HG03139 (cell line): ENCODE data around the gene PPP1R11.
"Not testable (repeated sequence)": the region's sequence is repeated elsewhere in the genome, so short reads cannot be mapped to it uniquely, and the experiment has no call there.

Experiments
- ATAC-seq: cut with Tn5 transposase; IDR thresholded peaks from one replicate; pipeline ENCODE4 v1.9.1; 2021; ENCODE audit not compliant: unreplicated experiment

The PPP1R11 gene

GRCh38 chr6:30093951-30094661, 27.1 kb downstream of the PPP1R11 start:
- ATAC-seq = no peak

GRCh38 chr6:30096829-30097228, 29.8 kb downstream of the PPP1R11 start:
- ATAC-seq = no peak

DNA sequence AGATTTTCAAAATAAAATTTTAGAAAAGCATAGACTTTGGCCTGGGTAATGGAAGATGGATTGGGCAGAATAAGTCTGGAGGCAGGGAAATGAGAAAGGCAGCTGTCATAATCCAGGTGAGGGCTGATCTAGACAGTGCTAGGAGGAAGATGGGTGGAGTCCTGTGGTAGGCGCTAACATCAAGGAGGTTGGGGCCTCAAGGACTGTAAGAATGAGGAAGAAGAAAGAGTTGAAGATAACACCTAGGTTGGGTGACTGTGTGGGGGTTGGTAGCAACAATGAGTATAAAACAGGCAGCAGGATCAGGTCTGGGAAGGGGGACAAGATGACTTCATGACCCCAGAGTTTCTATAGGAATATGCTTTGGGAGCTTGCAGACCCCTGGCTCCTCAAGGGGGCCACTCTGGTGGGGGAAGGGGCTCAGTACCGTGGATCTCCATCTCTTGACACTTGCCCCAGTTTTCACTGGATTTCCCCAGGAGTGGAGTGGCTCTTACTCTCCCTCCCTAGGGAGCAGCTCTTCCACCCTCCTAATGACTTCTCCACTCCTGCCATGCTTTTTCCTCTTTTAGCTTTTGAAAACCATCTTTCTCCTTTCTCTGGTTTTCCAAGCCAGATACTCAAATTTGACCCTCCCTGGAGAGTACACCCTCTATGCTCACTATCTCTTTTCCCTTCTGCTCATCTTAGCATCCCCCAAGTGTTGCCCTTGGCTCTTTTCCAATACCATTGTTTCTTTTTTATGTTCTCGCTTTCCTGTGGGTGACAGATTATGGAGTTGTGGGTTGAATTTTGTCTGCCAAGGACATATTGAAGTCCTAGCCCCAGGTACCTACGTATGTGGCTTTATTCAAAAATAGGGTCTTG, 31.1 kb downstream of the PPP1R11 start:
- ATAC-seq = no peak

- ATAC-seq = no peak
These were observed 33.2 kb downstream of the PPP1R11 start for GRCh38 chr6:30100154-30100553.

DNA sequence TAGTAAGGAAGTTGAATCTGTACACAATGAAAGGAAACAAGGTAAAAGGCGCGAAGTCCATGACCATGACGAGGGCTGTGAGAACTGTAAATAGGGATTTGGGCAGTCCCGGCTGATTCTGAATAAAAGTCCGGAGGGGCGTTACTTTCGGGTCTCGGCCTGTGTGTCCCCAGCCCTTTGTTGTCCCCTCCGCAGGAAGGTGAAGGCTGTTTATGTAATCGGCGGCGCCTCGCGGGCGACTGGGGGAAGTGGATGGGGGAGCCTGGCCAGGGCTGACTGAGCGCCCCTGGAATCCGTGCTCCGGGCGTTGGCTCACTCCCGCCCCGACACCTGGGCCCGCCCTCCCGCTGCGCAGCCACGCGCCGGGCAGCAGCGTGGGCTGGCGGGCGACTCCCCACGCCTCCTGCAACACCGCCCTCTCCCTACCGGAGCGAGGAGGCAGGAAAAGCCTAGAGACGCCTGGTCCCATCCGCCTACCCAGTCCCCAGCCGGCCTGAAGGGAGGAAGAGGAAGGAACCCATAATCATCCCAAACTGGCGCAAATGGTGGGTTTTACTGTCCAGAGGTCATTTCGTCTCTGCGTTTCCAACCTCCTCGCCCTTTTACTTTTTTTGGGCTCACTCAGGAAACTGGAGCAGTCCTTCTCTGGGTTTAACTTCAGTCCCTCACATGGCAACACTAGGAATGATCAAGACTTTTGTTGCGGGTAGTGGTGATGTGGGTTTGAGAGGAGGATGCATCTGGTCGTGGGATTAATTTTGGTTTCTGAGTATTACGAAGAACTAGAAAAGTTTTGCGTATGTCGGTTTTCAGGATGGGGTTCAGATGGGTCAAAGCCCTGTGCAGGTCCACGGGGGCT, 33.8 kb downstream of the PPP1R11 start:
- ATAC-seq = no peak

- no peak for ATAC-seq
These were observed 34.7 kb downstream of the PPP1R11 start for GRCh38 chr6:30101444-30102413.

DNA sequence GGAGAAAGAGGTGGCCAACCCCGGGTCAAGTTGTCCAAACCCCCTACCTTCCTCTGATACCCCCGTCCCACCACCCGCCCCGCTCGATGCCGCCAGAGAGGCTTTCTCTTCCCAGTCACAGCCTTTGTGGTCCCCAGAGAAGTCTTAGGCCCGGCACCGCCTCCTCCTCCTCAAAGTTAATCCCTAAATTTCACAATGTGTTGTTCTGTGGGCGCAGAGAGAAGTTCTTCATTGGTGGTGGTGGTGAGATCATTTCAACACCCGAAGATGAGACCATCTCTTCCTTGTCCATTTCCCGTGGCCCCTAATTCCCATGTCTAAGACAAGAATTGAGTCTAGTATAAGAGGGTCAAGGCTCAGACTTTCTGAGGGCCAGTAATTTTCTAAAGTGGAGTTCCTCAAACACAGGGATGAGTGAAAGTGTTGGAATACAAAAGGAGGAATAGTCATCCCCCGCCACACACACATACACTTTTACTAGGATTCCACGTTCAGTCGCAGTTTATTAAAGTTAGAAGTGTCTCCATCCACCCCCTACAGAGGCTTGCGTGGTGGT, 35.5 kb downstream of the PPP1R11 start:
- ATAC-seq = no peak

GRCh38 chr6:30102970-30103871, 36.2 kb downstream of the PPP1R11 start:
- ATAC-seq = peak; percentile 47

- no peak for ATAC-seq
These were observed 36.8 kb downstream of the PPP1R11 start for GRCh38 chr6:30103872-30104179.

DNA sequence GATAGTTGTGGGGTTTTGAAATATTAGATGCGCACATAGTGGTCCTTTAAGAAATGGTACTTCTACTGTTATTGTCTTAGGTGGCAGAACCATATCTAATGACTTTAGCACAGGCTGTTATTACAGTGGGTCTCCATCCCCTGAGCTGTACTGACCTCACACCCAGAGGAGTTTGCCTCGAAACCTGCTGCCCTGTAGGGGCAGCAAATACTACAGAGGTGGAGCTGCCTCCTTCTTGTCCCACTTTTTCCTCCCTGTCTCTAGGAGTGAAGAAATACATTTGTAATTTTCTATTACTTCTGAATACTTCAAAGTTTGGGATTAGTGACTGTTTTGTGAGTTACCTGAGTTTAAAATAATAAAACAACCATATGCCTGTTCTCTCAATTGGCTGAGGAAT, 37.7 kb downstream of the PPP1R11 start:
- no peak for ATAC-seq

- ATAC-seq = no peak
These were observed 44.4 kb downstream of the PPP1R11 start for GRCh38 chr6:30111266-30111856.

DNA sequence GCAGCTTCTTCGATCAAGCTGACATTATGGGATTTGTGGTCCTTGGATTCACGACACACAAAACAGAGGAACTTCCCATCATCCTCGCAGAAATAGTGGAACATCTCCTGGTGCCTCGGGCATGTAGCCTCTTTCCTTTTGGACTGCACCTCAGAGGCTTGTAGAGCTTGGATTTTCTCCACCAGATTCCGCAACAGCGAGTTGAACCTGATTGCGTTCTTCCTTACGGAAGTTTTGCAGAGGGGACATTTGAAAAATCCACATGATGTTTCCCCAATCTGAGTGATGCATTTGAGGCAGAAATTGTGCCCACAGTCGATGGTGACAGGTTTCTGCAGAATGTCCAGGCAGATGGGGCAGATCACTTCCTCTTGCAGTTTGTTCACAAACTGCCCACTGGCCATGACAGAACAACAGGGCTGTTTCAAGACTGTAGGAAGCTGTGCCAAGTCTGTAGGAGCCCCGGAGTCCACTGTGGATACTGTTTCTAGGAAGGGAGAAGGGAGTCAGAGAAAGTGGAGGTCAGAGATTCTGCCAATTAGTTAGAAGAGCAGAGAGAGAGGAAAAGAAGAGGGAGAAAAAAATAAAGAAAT, 45.5 kb downstream of the PPP1R11 start:
- no peak for ATAC-seq

GRCh38 chr6:30113003-30113759, 46.2 kb downstream of the PPP1R11 start, which contains the start of gene TRIM31:
TSS of gene TRIM31 (minus strand) at chr6:30113090. CDS start at chr6:30112805, 285 bp downstream.
- no peak for ATAC-seq

GRCh38 chr6:30113841-30114240, 46.8 kb downstream of the PPP1R11 start:
- ATAC-seq = no peak

GRCh38 chr6:30116724-30117123, 49.7 kb downstream of the PPP1R11 start:
- ATAC-seq = no peak

GRCh38 chr6:30118691-30119090, 51.7 kb downstream of the PPP1R11 start:
- ATAC-seq = not testable (repeated sequence)
